HG03460 (cell line): ENCODE measurements around the gene PKD2L1.
A peak's percentile ranks its signal among the peaks of the same experiment; 100 is the strongest.
"Not testable (repeated sequence)": the region's sequence is repeated elsewhere in the genome, so short reads cannot be mapped to it uniquely, and the experiment has no call there.

Experiments used
- ATAC-seq: cut with Tn5 transposase; IDR thresholded peaks from one replicate; pipeline ENCODE4 v1.9.1; 2021; ENCODE audit not compliant: unreplicated experiment

Gene PKD2L1

GRCh38 chr10:100334762-100335161, 4.7 kb upstream of the PKD2L1 start:
- no peak for ATAC-seq

GRCh38 chr10:100333661-100334440, 3.8 kb upstream of the PKD2L1 start:
- no peak for ATAC-seq

- ATAC-seq: no peak
Observed at GRCh38 chr10:100333106-100333505, 3.1 kb upstream of the PKD2L1 start.

DNA sequence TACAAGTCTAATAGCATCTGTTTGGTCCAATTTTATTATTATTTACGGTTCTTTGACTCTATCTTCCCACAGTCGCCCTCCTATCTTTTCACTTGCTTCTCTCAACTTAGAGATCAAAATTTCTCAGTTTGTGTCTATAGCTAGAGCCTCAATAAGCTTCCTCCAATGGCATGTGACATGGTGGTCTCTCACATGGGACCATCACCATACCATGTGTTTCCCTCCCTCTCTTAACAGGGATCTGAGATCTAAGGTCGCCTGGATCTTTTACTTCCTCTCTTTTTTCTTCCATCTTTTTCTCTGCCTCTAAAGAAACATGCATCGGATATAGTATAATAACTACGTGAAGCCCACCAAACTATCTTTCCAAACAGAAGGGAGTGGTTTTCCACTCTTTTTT, 1.8 kb downstream of the PKD2L1 start:
- ATAC-seq: no peak

- no peak for ATAC-seq
Observed at GRCh38 chr10:100327718-100328009, 2.4 kb downstream of the PKD2L1 start.

DNA sequence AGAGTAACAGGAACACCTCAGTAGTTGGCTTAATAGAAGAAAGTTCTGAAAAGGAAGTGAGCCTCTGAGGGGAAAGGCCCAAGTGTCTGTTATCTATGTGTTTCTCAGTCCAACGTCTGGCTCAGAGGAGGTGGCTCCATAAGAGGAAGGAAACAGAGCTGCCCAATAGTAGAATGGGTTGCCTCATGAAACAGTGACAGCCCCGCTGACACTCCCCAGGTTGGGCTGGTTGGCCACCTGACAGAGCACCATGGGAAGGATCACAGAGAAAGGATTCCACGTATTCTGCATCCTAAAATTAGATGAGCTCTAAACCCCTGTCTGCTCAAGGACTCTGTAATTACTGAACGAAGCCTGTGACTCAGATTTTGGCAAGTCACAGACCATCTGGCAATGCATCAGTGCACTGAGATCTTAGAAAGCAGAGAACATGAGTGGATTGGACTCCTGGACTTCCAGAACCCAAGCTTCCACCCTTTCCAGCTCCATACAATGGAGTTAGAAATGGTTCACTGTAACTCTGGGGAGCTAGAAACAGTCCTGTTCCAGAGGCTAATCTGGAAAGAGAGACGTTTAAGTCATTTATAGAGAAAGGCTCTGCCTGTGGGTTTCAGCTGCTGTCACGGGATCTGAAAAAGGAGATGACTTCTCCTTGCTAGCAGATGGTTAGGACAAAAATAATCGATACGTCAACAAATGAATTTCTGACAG, 2.9 kb downstream of the PKD2L1 start:
- ATAC-seq: peak; percentile 99

DNA sequence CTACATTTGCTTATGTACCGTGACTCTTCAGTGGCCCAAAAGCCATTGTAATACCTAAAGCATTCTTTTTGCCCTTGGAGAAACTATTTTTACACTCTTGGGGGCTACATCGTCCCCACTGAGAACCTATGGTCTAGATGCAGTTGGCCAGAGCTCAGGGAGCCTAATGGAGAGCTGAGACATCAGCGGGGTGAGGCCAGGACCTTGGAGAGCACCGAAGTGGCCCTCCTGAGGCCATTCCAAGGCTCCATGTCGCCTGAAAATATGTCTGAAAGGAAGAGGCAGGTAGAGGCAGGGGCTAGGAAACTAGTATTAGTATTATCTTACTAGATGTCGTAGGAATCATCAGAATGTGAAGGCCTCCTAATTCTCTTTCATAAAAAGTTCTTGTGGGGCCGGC, 4.9 kb downstream of the PKD2L1 start:
- ATAC-seq: no peak

- ATAC-seq: no peak
Observed at GRCh38 chr10:100319707-100320402, 10.2 kb downstream of the PKD2L1 start.

GRCh38 chr10:100318207-100318606, 11.8 kb downstream of the PKD2L1 start:
- ATAC-seq: no peak

DNA sequence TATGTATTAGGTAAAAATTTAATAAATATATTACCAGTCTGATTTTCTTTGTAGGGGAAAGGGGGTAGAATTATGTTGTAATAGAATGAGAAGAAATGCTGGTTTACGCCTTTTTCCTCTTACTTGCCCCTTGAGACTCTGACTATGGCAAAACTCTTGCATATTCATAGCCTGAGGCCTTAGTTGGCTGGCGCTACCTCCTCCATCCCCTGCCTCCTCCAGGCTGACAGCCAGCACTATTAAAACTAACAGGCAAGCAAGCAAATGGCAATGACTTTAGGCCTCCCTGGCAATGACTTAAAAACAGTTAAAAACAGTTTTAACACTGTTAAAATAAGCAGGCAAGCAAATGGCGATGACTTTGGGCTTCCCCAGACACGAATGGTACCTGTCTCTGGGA, 14.4 kb downstream of the PKD2L1 start:
- no peak for ATAC-seq

GRCh38 chr10:100311298-100311697, 18.7 kb downstream of the PKD2L1 start:
- no peak for ATAC-seq

- no peak for ATAC-seq
Observed at GRCh38 chr10:100307684-100308083, 22.3 kb downstream of the PKD2L1 start.

DNA sequence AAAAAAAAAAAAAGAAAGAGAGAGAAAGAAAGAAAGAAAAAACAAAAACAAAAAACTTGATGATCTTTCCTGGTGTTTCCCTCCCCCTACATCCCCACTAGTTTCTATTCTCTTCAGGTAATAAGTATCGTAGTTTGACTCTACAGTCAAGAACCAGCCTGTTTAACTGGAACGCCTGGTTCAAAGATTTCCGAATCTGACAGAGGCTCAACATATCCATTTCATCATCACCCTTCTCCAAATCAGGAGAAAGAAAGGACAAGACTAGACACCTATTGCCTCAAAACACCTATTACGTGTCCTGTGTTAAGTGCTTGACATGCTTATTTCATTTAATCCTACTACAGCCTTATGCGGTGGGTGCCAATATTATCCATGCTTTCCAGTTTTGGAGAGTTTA, 23.2 kb downstream of the PKD2L1 start:
- ATAC-seq: no peak

- ATAC-seq: no peak
Observed at GRCh38 chr10:100304414-100304813, 25.6 kb downstream of the PKD2L1 start.

DNA sequence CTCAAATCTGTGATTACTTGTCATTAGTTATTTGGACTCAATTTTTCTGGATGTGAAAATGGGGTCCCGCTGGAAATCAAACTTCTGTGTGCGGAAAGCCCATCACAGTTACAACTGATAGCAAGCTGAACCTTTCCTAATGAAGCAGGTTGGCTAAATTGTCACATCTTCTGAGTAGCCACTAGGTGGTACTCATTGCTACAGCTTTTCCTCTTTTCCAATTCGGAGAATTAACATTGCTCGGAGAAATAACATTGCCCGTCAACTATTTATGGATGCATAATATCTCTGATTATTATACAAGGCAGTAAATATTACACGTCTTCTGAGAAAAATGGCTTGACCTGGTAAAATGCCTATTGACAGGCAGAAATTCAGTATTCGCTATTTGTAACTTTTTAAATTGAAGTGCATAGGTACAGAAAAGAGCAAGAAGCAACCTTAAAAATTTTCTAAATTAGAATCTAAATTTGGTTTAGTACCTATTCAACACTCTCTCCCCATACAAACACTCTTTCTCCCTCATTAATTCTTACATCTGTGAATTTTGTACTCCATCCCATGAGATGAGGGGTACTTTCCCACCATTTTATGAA, 26.2 kb downstream of the PKD2L1 start:
- no peak for ATAC-seq

DNA sequence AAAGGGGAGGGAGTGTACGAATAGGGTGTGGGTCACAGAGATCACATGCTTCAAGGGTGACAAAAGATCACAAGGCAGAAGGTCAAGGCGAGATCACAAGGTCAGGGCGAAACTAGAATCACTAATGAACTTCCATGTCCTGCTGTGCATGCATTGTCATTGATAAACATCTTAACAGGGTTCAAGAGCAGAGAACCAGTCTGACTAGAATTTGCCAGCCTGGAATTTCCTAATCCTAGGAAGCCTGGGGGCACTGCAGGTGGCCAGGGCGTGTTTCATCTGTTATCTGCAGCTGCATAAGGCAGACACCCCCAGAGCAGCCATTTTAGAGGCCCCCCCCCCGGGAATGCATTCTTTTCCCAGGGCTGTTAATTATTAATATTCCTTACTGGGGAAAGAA, 28.9 kb downstream of the PKD2L1 start:
- ATAC-seq: not testable (repeated sequence)

DNA sequence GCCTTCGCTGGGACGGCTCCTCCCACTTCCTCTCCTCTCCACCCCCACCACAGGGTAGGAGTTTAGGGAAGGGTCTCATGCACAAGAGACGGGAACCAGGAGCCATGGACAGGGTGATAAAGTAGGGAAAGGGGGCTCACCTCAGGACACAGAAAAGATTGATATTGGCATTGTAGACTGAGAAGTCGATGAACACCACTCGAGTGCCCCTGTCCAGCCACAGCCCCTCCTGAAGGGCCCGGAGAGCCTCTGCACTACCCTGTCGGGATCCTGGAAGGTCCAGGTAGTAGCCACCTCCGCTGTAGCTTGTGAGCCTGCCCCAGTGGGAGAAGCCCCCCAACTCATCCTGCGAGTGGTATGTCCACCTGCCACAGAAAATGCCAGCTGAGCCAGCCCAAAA, 32.8 kb downstream of the PKD2L1 start:
- ATAC-seq: no peak

- ATAC-seq: no peak
Observed at GRCh38 chr10:100293066-100293465, 37.0 kb downstream of the PKD2L1 start.

GRCh38 chr10:100292300-100292699, 37.7 kb downstream of the PKD2L1 start:
- not testable (repeated sequence) for ATAC-seq

- ATAC-seq: no peak
Observed at GRCh38 chr10:100291356-100291755, 38.7 kb downstream of the PKD2L1 start.

DNA sequence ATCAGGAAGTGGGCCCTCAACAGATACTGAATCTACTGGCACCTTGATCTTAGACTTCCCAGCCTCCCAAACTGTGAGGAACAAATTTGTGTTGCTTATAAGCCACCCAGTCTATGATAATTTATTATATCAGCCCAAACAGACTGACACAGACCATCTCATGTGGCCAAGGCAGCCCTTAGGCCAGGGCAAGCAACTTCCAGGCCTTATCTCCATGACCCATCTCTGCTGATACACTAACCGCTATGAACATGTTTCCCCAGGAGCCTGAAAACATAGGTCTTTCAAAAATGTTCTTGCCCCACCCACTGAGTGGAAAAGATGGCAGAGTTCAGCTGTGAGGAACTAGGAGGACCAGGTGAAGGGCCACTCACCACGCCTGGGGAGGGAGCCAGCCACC, 40.4 kb downstream of the PKD2L1 start:
- ATAC-seq: no peak

DNA sequence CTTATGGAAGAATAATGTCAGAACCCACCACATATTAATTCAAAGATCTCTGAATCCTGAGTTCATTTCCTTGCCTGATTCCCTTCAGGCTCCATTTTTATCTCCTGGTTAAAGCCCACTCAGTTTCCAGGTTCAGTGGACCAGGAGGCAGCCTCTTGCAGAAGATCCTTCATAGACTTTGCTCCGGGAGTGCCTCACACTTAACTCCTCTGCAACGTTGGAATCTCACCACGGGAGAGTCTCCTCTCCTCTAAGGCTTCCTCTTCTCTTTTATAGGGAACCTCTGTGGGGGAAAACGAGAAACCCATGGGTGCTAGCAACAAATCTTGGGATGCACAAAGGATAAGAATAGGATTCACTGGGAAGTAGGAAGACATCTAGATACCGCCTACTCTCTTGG, 41.8 kb downstream of the PKD2L1 start:
- no peak for ATAC-seq
